HepG2 (cell line): ENCODE data around the gene STUB1. TPM values are rescaled to one million over a fixed set of nuclear protein-coding genes. Genes with fewer than 3 reads are reported as not detected.
A peak's percentile ranks its signal among the peaks of the same experiment; 100 is the strongest.

Experiments
- ARID3A ChIP-seq: IDR thresholded peaks from 2 replicates; pipeline ENCODE4 v1.6.1; 2012; ENCODE audit warnings: low read depth, low read length, improper control_type of control experiment
- CBX2 ChIP-seq, 2 experiments: fragments of 200-600 bp in 1 of 2; sonication (generic); formaldehyde crosslinking in 1 of 2; IDR thresholded peaks; 2 replicates each; pipeline versions ENCODE4 v1.7.0 to v1.8.1; 2018 to 2022; ENCODE audit warnings: low read depth in 2 of 2, low read length in 1 of 2, mild to moderate bottlenecking in 1 of 2, missing genetic modification reagents in 1 of 2
- DNMT1 ChIP-seq: sonication (generic); formaldehyde crosslinking; IDR thresholded peaks from 2 replicates; pipeline ENCODE4 v1.5.1; 2020; ENCODE audit warnings: mild to moderate bottlenecking, missing genetic modification reagents
- ELF3 ChIP-seq: IDR thresholded peaks from 2 replicates; pipeline ENCODE4 v1.6.1; 2016; ENCODE audit warnings: missing genetic modification reagents, missing compliant biosample characterization
- FOXP4 ChIP-seq: sonication (generic); formaldehyde crosslinking; IDR thresholded peaks from 2 replicates; pipeline ENCODE4 v1.4.0; 2020; ENCODE audit warnings: missing genetic modification reagents
- HNF4G ChIP-seq, 2 experiments: sonication (generic) in 1 of 2; formaldehyde crosslinking in 1 of 2; IDR thresholded peaks; 2 replicates each; pipeline versions ENCODE4 v1.4.0 to v1.6.1; 2011 to 2020; ENCODE audit warnings: borderline replicate concordance in 2 of 2, low read depth in 2 of 2, mild to moderate bottlenecking in 2 of 2, low read length in 1 of 2, missing genetic modification reagents in 1 of 2, moderate library complexity in 1 of 2
- IRX3 ChIP-seq: sonication (generic); formaldehyde crosslinking; IDR thresholded peaks from 2 replicates; pipeline ENCODE4 v1.8.1; 2023; ENCODE audit warnings: mild to moderate bottlenecking, low read depth, missing genetic modification reagents, borderline replicate concordance
- JUNB ChIP-seq: sonication (generic); formaldehyde crosslinking; IDR thresholded peaks from 2 replicates; pipeline ENCODE4 v1.8.0; 2022; ENCODE audit warnings: missing genetic modification reagents, mild to moderate bottlenecking, borderline replicate concordance
- KDM6A ChIP-seq: IDR thresholded peaks from 2 replicates; pipeline ENCODE4 v1.6.1; 2016; ENCODE audit warnings: low read depth
- PCBP2 ChIP-seq: fragments of 200-400 bp; formaldehyde crosslinking; optimal IDR thresholded peaks from 2 replicates; pipeline ENCODE3; 2018; ENCODE audit warnings: low read length, low read depth; ENCODE audit not compliant: poor library complexity, severe bottlenecking
- PITX1 ChIP-seq: sonication (generic); formaldehyde crosslinking; IDR thresholded peaks from 2 replicates; pipeline ENCODE4 v1.5.1; 2020; ENCODE audit warnings: mild to moderate bottlenecking, missing genetic modification reagents
- ZBTB26 ChIP-seq: IDR thresholded peaks from 2 replicates; pipeline ENCODE4 v1.6.1; 2016; ENCODE audit warnings: missing compliant biosample characterization, missing genetic modification reagents, borderline replicate concordance
- ZNF264 ChIP-seq: sonication (generic); formaldehyde crosslinking; IDR thresholded peaks from 2 replicates; pipeline ENCODE4 v1.4.0; 2020; ENCODE audit warnings: missing genetic modification reagents
- ZNF326 ChIP-seq: sonication (generic); formaldehyde crosslinking; IDR thresholded peaks from 2 replicates; pipeline ENCODE4 v1.4.0; 2020; ENCODE audit warnings: missing genetic modification reagents, borderline replicate concordance
- ZNF605 ChIP-seq: sonication (generic); formaldehyde crosslinking; IDR thresholded peaks from 2 replicates; pipeline ENCODE4 v1.8.0; 2022; ENCODE audit warnings: mild to moderate bottlenecking, missing genetic modification reagents
- ZNF652 ChIP-seq: IDR thresholded peaks from 2 replicates; pipeline ENCODE4 v1.6.1; 2016; ENCODE audit warnings: low read depth, borderline replicate concordance
- ZNF75D ChIP-seq: sonication (generic); formaldehyde crosslinking; IDR thresholded peaks from 2 replicates; pipeline ENCODE4 v1.8.1; 2023; ENCODE audit warnings: missing genetic modification reagents, mild to moderate bottlenecking, borderline replicate concordance
- ZSCAN30 ChIP-seq: sonication (generic); formaldehyde crosslinking; IDR thresholded peaks from 2 replicates; pipeline ENCODE4 v1.5.0; 2020; ENCODE audit warnings: mild to moderate bottlenecking, missing genetic modification reagents
- polyA plus RNA-seq, 8 experiments: library from polyadenylated mRNA; depleted of rRNA in 3 of 8; stranded (reverse) in 7 of 8; unstranded in 1 of 8; fragments of >200 nt; fragmentation: Illumina TruSeq in 4 of 8; extraction: Trizol in 4 of 8; gene quantifications; 2 replicates each; pipeline versions ENCODE4 v1.2.1 to v1.2.3, GENCODE V29; 2011 to 2016; ENCODE audit warnings: low read depth in 4 of 8, missing spikeins in 1 of 8, mixed read lengths in 1 of 8; ENCODE audit not compliant: insufficient read depth in 1 of 8
- total RNA-seq, 5 experiments: library from RNA; depleted of rRNA; stranded (reverse); fragments of >200 nt; fragmentation: Illumina TruSeq; extraction: Trizol; gene quantifications; 2 replicates each; pipeline ENCODE4 v1.2.3, GENCODE V29; 2016; ENCODE audit warnings: low read depth in 1 of 5
- TF ChIP-seq, protein P1 (sequence below): sonication (generic); formaldehyde crosslinking; IDR thresholded peaks from 2 replicates; pipeline ENCODE4 v1.5.0; 2020; ENCODE audit warnings: missing genetic modification reagents, mild to moderate bottlenecking, borderline replicate concordance

STUB1 gene
- total and polyA plus RNA-seq, 2 of the 13 experiments (the other 11 are each of a cell fraction or from before 2014, with no cell fraction given): 52.9 to 78.2 TPM

- TF ChIP-seq, protein P1, sequence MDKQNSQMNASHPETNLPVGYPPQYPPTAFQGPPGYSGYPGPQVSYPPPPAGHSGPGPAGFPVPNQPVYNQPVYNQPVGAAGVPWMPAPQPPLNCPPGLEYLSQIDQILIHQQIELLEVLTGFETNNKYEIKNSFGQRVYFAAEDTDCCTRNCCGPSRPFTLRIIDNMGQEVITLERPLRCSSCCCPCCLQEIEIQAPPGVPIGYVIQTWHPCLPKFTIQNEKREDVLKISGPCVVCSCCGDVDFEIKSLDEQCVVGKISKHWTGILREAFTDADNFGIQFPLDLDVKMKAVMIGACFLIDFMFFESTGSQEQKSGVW: no peak
- TF ChIP-seq PITX1 (CRISPR knock-in tag): peak; percentile 48; the same call in 1 of the 2 replicates
- 0 out of 2 replicates have a peak, but pooled peaks have one; percentile 29 for TF ChIP-seq ZBTB26 (CRISPR knock-in tag)
- no peak for TF ChIP-seq ZNF605 (CRISPR knock-in tag)
- no peak for TF ChIP-seq PCBP2
- TF ChIP-seq JUNB: no peak
- TF ChIP-seq ZNF264 (CRISPR knock-in tag): no peak
- TF ChIP-seq HNF4G (IDR thresholded peaks at IDR 0.05; ENCODE audit: borderline replicate concordance, low read depth, low read length): no peak
- TF ChIP-seq HNF4G (CRISPR knock-in tag; IDR thresholded peaks at IDR 0.05; ENCODE audit: borderline replicate concordance, low read depth): no peak
- no peak for TF ChIP-seq ZNF652 (CRISPR knock-in tag)
- TF ChIP-seq IRX3 (CRISPR knock-in tag): no peak
- TF ChIP-seq CBX2 (IDR thresholded peaks at IDR 0.05; ENCODE audit: low read depth, low read length): no peak
- no peak for TF ChIP-seq CBX2 (CRISPR knock-in tag; IDR thresholded peaks at IDR 0.05; ENCODE audit: low read depth)
- no peak for TF ChIP-seq ZNF326 (CRISPR knock-in tag)
- no peak for TF ChIP-seq ELF3 (CRISPR knock-in tag)
- TF ChIP-seq ARID3A: no peak
- no peak for TF ChIP-seq DNMT1 (CRISPR knock-in tag)
- no peak for TF ChIP-seq ZNF75D (CRISPR knock-in tag)
- TF ChIP-seq ZSCAN30 (CRISPR knock-in tag): no peak
- no peak for TF ChIP-seq KDM6A (CRISPR knock-in tag)
- no peak for TF ChIP-seq FOXP4 (CRISPR knock-in tag)
Measured at GRCh38 chr16:714558-715476, 34.6 kb downstream of the STUB1 start, which contains the start of gene METRN (continued).
